Panc1 (cell line): ENCODE data around the gene WBP1L. TPM values are rescaled to one million over a fixed set of nuclear protein-coding genes. Genes with fewer than 3 reads are reported as not detected.

Experiments
- ATAC-seq: fragments of 200-7000 bp; cut with Tn5 transposase; 2 replicates; pipeline ENCODE4 v1.9.1; 2020; ENCODE audit warnings: mild to moderate bottlenecking, moderate library complexity
- BruUV-seq: library from RNA; stranded (reverse); fragments of 400-500 nt; replicated peaks from 2 replicates; lab custom pipeline; 2021; lab: Mats Ljungman, UMichigan
- CTCF ChIA-PET: fragments of 300-600 bp; sonication (Branson Sonifier 250); formaldehyde crosslinking; loops from one replicate; lab custom pipeline; 2022; ENCODE audit warnings: antibody characterized with exemption; lab: Charles Lee
- POLR2A ChIA-PET: fragments of 300-600 bp; sonication (Branson Sonifier 250); formaldehyde crosslinking; loops from one replicate; lab custom pipeline; 2022; ENCODE audit warnings: antibody characterized with exemption; lab: Charles Lee
- DNase-seq: peaks from one replicate; pipeline ENCODE4 v3.0.0-alpha.2; 2010; ENCODE audit warnings: low read depth, low spot score
- H3K27ac ChIP-seq: 2 replicates; pipeline ENCODE4 v1.5.1; 2011; ENCODE audit warnings: mild to moderate bottlenecking, low read length, inconsistent platforms
- H3K27me3 ChIP-seq: fragments of 200-500 bp; sonication (Bioruptor generic); 2 replicates; pipeline ENCODE4 v1.6.0; 2014; ENCODE audit warnings: low read length, inconsistent platforms; ENCODE audit not compliant: control insufficient read depth, insufficient read depth
- H3K36me3 ChIP-seq: fragments of 200-500 bp; sonication (Bioruptor generic); 2 replicates; pipeline ENCODE4 v1.5.1; 2014; ENCODE audit warnings: inconsistent platforms, mild to moderate bottlenecking, low read length, moderate library complexity; ENCODE audit not compliant: control insufficient read depth, insufficient read depth
- H3K4me1 ChIP-seq: 2 replicates; pipeline ENCODE4 v1.5.1; 2011; ENCODE audit warnings: inconsistent platforms, mild to moderate bottlenecking, low read length, moderate library complexity; ENCODE audit not compliant: control insufficient read depth, insufficient read depth
- H3K4me3 ChIP-seq, 2 experiments: 2 replicates each; pipeline ENCODE4 v1.5.1; 2011 to 2012; ENCODE audit warnings: low read depth in 2 of 2, low read length in 2 of 2, mild to moderate bottlenecking in 2 of 2, inconsistent platforms in 1 of 2, moderate library complexity in 1 of 2
- H3K9me3 ChIP-seq: fragments of 200-500 bp; sonication (Bioruptor generic); 2 replicates; pipeline ENCODE4 v1.5.1; 2014; ENCODE audit warnings: low read depth, mild to moderate bottlenecking, inconsistent platforms, low read length, moderate library complexity; ENCODE audit not compliant: control insufficient read depth, insufficient read depth
- CTCF ChIP-seq: fragments of 450-650 bp; IDR thresholded peaks from 2 replicates; pipeline ENCODE4 v1.5.1; 2017; ENCODE audit warnings: mild to moderate bottlenecking
- POLR2AphosphoS5 ChIP-seq: IDR thresholded peaks from 2 replicates; pipeline ENCODE4 v1.6.1; 2012; ENCODE audit warnings: mild to moderate bottlenecking, low read depth, low read length, moderate library complexity
- REST ChIP-seq, 2 experiments: IDR thresholded peaks; 2 replicates each; pipeline ENCODE4 v1.6.1; 2011 to 2012; ENCODE audit warnings: low read depth in 2 of 2, control low read depth in 1 of 2, low read length in 1 of 2, mild to moderate bottlenecking in 1 of 2, moderate library complexity in 1 of 2; ENCODE audit not compliant: insufficient read depth in 1 of 2
- SIN3A ChIP-seq: IDR thresholded peaks from 2 replicates; pipeline ENCODE4 v1.6.1; 2012; ENCODE audit warnings: low read depth, mild to moderate bottlenecking, low read length, moderate library complexity, borderline replicate concordance; ENCODE audit not compliant: insufficient read depth
- TCF7L2 ChIP-seq: IDR thresholded peaks from 2 replicates; pipeline ENCODE4 v1.6.1; 2011; ENCODE audit warnings: mild to moderate bottlenecking, low read depth, low read length, inconsistent platforms
- in situ Hi-C: cut with HindIII; loops from 2 replicates; pipeline ENCODE4 v1.10.0; 2016; ENCODE audit warnings: low sequenced_read_pairs, low pct_unique_long_range_greater_than_20kb
- intact Hi-C: fragments of 100-400 bp; cut with micrococcal nuclease; formaldehyde crosslinking; loops from one replicate; pipeline ENCODE4 v1.10.0; 2022; ENCODE audit not compliant: unreplicated experiment
- total RNA-seq: library from RNA; stranded (reverse); gene quantifications from one replicate; pipeline ENCODE4 v1.2.1, GENCODE V29; 2021; ENCODE audit not compliant: unreplicated experiment

The WBP1L gene
- total RNA-seq, 1 experiment from 2014 or later = 91.3 TPM

GRCh38 chr10:102831322-102832071 lies 87.7 kb downstream of the WBP1L start:
- Histone ChIP-seq H3K27me3 (no peaks in the 10 kb centered on the region), H3K4me1 (0 out of 2 replicates have a peak, but pooled peaks cover 4% of the 10 kb centered on the region), H3K27ac (no peak overlapping the region), H3K4me3 (no peak overlapping the region), H3K9me3 (no peaks in the 10 kb centered on the region), H3K36me3 (no peaks in the 10 kb centered on the region)
- intact Hi-C loops = loop anchor here (5.0 to 10.0 kb wide), 2 partner anchors 104 to 233 kb away; no protein-coding TSS in a partner anchor
- in situ Hi-C loops = no loop called here
- ChIA-PET CTCF (interaction anchor here (0.9 to 1.6 kb wide), 2 partner anchors 70 to 78 kb away, joined by 4 to 5 read pairs; no protein-coding TSS in a partner anchor), POLR2A (no interaction called here)
- BruUV-seq = no TSS peak
- TF ChIP-seq POLR2AphosphoS5 (no peak), TCF7L2 (no peak), CTCF (no peak)
- DNase-seq (no peak), ATAC-seq (no peak)

- ATAC-seq (no peak), DNase-seq (no peak)
- Histone ChIP-seq H3K36me3 (no peaks in the 10 kb centered on the region), H3K4me3 (no peak overlapping the region), H3K27me3 (no peaks in the 10 kb centered on the region), H3K4me1 (0 out of 2 replicates have a peak, but pooled peaks cover 4% of the 10 kb centered on the region), H3K9me3 (no peaks in the 10 kb centered on the region), H3K27ac (no peak overlapping the region)
- intact Hi-C loops = loop anchor here (5.0 to 10.0 kb wide), 2 partner anchors 105 to 233 kb away; no protein-coding TSS in a partner anchor
- in situ Hi-C loops = no loop called here
- ChIA-PET POLR2A (no interaction called here), CTCF (interaction anchor here (1.6 kb wide), 1 partner anchor 69 kb away, joined by 5 read pairs; no protein-coding TSS in a partner anchor)
- BruUV-seq = no TSS peak
- TF ChIP-seq REST (IDR thresholded peaks at IDR 0.05; ENCODE audit: insufficient read depth in 1 of 2, low read depth in 2 of 2, low read length in 1 of 2) (no peak), TCF7L2 (no peak), CTCF (no peak), SIN3A (no peak), POLR2AphosphoS5 (no peak)
Observed at GRCh38 chr10:102832248-102832647, 88.5 kb downstream of the WBP1L start.
